Pancreas (tissue), 10 donors: Measurements from ENCODE around the gene CHMP4B. TPM values are rescaled to one million over a fixed set of nuclear protein-coding genes. Genes with fewer than 3 reads are reported as not detected.

Source experiments
- ATAC-seq, 4 donors: fragments of 200-7000 bp; cut with Tn5 transposase; one replicate each; pipeline versions ENCODE4 v1.8.0 to v1.9.1; 2020; ENCODE audit warnings: mild to moderate bottlenecking in 4 of 4, moderate library complexity in 4 of 4
- DNase-seq, 6 donors: peaks; one replicate each; pipeline ENCODE4 v3.0.0-alpha.2; 2020
- FAIRE-seq: peaks from 2 replicates; lab custom pipeline; 2012; peaks lifted over from hg19 to GRCh38; lab: Jason Lieb, UNC
- H3K27ac ChIP-seq, 4 donors: fragments of 200-600 bp; sonication (generic); 1 replicate in 3 of 4; 2 replicates in 1 of 4; pipeline versions ENCODE4 v1.5.0 to v1.8.0; 2020
- H3K27me3 ChIP-seq, 4 donors: fragments of 200-600 bp; one replicate each; pipeline ENCODE4 v1.8.0; 2021
- H3K36me3 ChIP-seq, 3 donors: fragments of 200-600 bp; sonication (generic) in 1 of 3; one replicate each; pipeline versions ENCODE4 v1.5.0 to v1.8.0; 2020 to 2021
- H3K4me1 ChIP-seq, 3 donors: fragments of 200-600 bp; one replicate each; pipeline ENCODE4 v1.8.0; 2021
- H3K4me3 ChIP-seq, 4 donors: fragments of 200-600 bp; sonication (generic) in 2 of 4; one replicate each; pipeline versions ENCODE4 v1.5.0 to v1.8.0; 2020 to 2021
- H3K9me3 ChIP-seq, 4 donors: fragments of 200-600 bp; one replicate each; pipeline ENCODE4 v1.8.0; 2021
- CTCF ChIP-seq, 4 donors: fragments of 200-600 bp; sonication (generic) in 3 of 4; IDR thresholded peaks; one replicate each; pipeline versions ENCODE4 v1.5.0 to v1.8.0; 2021; ENCODE audit warnings: antibody characterized with exemption in 4 of 4
- WGBS, 2 donors: extraction: QIAGEN DNeasy Blood & Tissue Kit; methylation state at CpG; one replicate each; pipeline ENCODE4 v1.1.7; 2013; 5-methylcytosine and 5-hydroxymethylcytosine counted together
- intact Hi-C, 3 donors: fragments of 100-400 bp; cut with DNase I; formaldehyde crosslinking; loops; one replicate each; pipeline versions ENCODE4 v1.11.1 to v1.14.2; 2022
- polyA plus RNA-seq, 2 donors: library from polyadenylated mRNA; stranded (reverse); fragments of 200-250 nt; gene quantifications; one replicate each; pipeline ENCODE4 v1.2.3, GENCODE V29; 2013
- total RNA-seq, 6 donors: library from RNA; stranded (reverse); fragmentation: NEBNext Ultra II Directional in 4 of 6; extraction: Animal tissue kit (Norgen Biotek cat#: 25700) in 4 of 6; gene quantifications; one replicate each; pipeline versions ENCODE4 v1.2.1 to v1.2.4, GENCODE V29; 2021 to 2023
- donor health status: healthy with polysubstance abuse.
- donor health status: DM: no; HTN: no; CAD: no; lungs with moderate emphysema.
- donor health status: DM: no; HTN: no; CAD: no.
- donor health status: control.
- donor health status: control.
- donor health status: Bipolar disorder and iron deficiency.
- donor health status: DM: yes; HTN: yes; CAD: no.
- donor health status: DM: no; HTN: no; CAD: no.
- donor health status: DM: no; HTN: no; CAD: no.
- donor health status: DM: yes; HTN: yes; CAD: no.

Gene CHMP4B
- total and polyA plus RNA-seq, 8 donors: 28.4 to 66.3 (median 42.6) TPM

GRCh38 chr20:33881989-33882388 is 70.8 kb downstream of the CHMP4B start:
- Histone ChIP-seq H3K27ac (no peak overlapping the region), H3K27me3 (no peaks in the 10 kb centered on the region), H3K4me1 (no peaks in the 10 kb centered on the region), H3K36me3 (no peaks in the 10 kb centered on the region), H3K4me3 (no peak overlapping the region), H3K9me3 (no peaks in the 10 kb centered on the region)
- 73 to 77% methylated on average over 6 of the region's 6 CpGs for WGBS, 2 donors
- ATAC-seq (no peak), DNase-seq (no peak), FAIRE-seq (no peak)
- intact Hi-C loops: no loop called here
- TF ChIP-seq CTCF (IDR thresholded peaks at IDR 0.05): no peak

- 77 to 78% methylated on average over 10 of the region's 10 CpGs for WGBS, 2 donors
- no peak overlapping the region for H3K4me3 ChIP-seq
- H3K9me3 ChIP-seq: no peaks in the 10 kb centered on the region
- no peak overlapping the region for H3K27ac ChIP-seq
- no peak for ATAC-seq
- no peaks in the 10 kb centered on the region for H3K27me3 ChIP-seq
- H3K4me1 ChIP-seq: no peaks in the 10 kb centered on the region
- TF ChIP-seq CTCF (IDR thresholded peaks at IDR 0.05): no peak
- DNase-seq: no peak
- no peaks in the 10 kb centered on the region for H3K36me3 ChIP-seq
- intact Hi-C loops: no loop called here
- no peak for FAIRE-seq
Measured at GRCh38 chr20:33882481-33882880, 71.3 kb downstream of the CHMP4B start.

GRCh38 chr20:33883164-33883563 is 72.0 kb downstream of the CHMP4B start:
- no peak for TF ChIP-seq CTCF (IDR thresholded peaks at IDR 0.05)
- ATAC-seq (no peak), DNase-seq (no peak), FAIRE-seq (no peak)
- H3K9me3 ChIP-seq: no peaks in the 10 kb centered on the region
- no peaks in the 10 kb centered on the region for H3K36me3 ChIP-seq
- intact Hi-C loops: no loop called here
- H3K27ac ChIP-seq: no peak overlapping the region
- no peak overlapping the region for H3K4me3 ChIP-seq
- H3K4me1 ChIP-seq: no peaks in the 10 kb centered on the region
- WGBS, 2 donors: 85 to 90% methylated on average over 6 of the region's 6 CpGs
- H3K27me3 ChIP-seq: no peaks in the 10 kb centered on the region

- no peaks in the 10 kb centered on the region for H3K9me3 ChIP-seq
- FAIRE-seq (no peak), DNase-seq (no peak), ATAC-seq (no peak)
- no peak overlapping the region for H3K4me3 ChIP-seq
- TF ChIP-seq CTCF (IDR thresholded peaks at IDR 0.05): no peak
- H3K4me1 ChIP-seq: no peaks in the 10 kb centered on the region
- 86% methylated on average over 2 of the region's 2 CpGs for WGBS, 2 donors
- no peak overlapping the region for H3K27ac ChIP-seq
- no peaks in the 10 kb centered on the region for H3K36me3 ChIP-seq
- intact Hi-C loops: no loop called here
- no peaks in the 10 kb centered on the region for H3K27me3 ChIP-seq
Measured at GRCh38 chr20:33884633-33885032, 73.5 kb downstream of the CHMP4B start.

- no peaks in the 10 kb centered on the region for H3K4me1 ChIP-seq
- H3K9me3 ChIP-seq: no peaks in the 10 kb centered on the region
- H3K36me3 ChIP-seq: no peaks in the 10 kb centered on the region
- ATAC-seq: no peak
- TF ChIP-seq CTCF (IDR thresholded peaks at IDR 0.05): no peak
- no peak overlapping the region for H3K27ac ChIP-seq
- no peaks in the 10 kb centered on the region for H3K27me3 ChIP-seq
- FAIRE-seq: no peak
- intact Hi-C loops: no loop called here
- no peak for DNase-seq
- no peak overlapping the region for H3K4me3 ChIP-seq
Measured at GRCh38 chr20:33889312-33889711, 78.2 kb downstream of the CHMP4B start.
